GM19467 (cell line): ENCODE measurements around the gene AIFM3.
A peak's percentile ranks its signal among the peaks of the same experiment; 100 is the strongest.
"Not testable (repeated sequence)": the region's sequence is repeated elsewhere in the genome, so short reads cannot be mapped to it uniquely, and the experiment has no call there.

Experiments used
- ATAC-seq: cut with Tn5 transposase; IDR thresholded peaks from one replicate; pipeline ENCODE4 v1.9.1; 2021; ENCODE audit warnings: mild to moderate bottlenecking, moderate library complexity; ENCODE audit not compliant: unreplicated experiment

Gene AIFM3

GRCh38 chr22:21000207-21000986 lies 33.3 kb downstream of the AIFM3 start:
- no peak for ATAC-seq

DNA sequence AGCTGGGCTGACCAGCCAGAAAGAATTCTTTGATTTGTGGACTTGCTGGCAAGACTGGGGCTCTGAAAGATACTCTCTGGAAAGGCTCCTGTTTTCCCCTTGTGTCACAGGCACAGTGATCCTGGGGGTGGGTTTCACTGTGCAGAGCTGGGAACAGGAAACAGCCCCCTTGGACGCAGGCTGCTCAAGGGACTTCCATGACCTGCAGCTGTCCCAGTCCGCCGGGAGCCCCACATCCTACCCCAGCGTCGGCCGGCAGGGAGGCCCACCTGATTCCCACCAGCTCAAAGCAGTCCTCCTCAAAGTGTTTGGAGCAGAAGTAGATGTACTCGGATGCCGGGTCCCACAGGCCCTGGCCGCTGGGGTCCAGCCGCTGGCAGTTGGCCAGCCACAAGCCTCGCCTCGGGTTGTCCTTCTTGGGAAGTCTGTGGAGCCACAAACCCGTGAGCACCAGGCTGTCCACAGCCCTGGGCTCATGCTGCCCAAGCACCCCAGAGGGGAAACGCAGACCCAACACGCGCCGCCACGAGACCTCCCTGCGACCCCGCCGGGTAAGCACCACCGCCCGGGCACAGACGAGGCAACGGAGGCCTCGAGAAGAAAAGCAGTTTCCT lies 34.0 kb downstream of the AIFM3 start:
- ATAC-seq = peak; percentile 4

GRCh38 chr22:21001601-21002325 lies 34.7 kb downstream of the AIFM3 start, which contains the start of gene THAP7:
Gene THAP7, minus strand, starts transcription at chr22:21002118. Its CDS starts 207 bp downstream, at chr22:21001911.
- peak; percentile 77 for ATAC-seq

- no peak for ATAC-seq
Measured at GRCh38 chr22:21003782-21004181, 36.7 kb downstream of the AIFM3 start.

GRCh38 chr22:21009208-21009607 lies 42.2 kb downstream of the AIFM3 start:
- ATAC-seq = not testable (repeated sequence)

DNA sequence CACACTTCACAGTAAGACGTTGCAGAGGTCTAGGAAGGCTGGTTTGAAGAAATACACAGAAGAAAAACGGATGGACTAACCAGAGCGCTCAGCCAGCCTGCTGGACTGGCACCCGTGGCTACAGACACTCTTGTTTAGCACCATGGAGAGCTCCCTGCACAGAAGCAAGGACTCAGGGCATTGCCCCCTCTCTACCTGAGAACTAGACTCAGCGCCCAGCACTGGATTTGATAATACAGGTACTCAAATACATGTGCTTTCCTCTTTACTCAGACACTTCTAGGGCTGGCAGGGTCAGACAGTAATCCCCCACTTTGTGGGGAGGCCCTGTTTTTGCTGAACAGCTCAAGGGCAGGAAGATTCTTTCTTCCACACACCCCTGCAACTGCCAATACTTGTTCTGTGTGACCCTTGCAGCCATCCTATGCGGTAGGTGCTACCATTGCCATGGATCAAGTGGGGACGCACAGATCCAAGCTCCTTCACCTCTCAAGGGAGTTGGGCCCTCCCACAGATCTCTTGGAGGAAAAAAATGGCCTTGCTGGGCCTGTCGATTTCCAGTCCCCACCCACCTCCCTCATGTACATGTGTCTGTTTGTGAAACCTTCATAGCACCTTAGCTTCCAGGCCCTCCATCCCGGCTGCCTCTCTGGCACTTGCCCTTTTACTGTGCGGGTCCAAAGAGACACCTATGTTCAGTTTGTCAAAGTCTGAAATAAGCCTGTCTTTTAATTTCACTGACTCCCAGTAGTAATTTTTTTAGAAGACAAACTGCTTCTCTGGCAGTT lies 42.8 kb downstream of the AIFM3 start:
- no peak for ATAC-seq

GRCh38 chr22:21010426-21011113 lies 43.5 kb downstream of the AIFM3 start:
- ATAC-seq = no peak

DNA sequence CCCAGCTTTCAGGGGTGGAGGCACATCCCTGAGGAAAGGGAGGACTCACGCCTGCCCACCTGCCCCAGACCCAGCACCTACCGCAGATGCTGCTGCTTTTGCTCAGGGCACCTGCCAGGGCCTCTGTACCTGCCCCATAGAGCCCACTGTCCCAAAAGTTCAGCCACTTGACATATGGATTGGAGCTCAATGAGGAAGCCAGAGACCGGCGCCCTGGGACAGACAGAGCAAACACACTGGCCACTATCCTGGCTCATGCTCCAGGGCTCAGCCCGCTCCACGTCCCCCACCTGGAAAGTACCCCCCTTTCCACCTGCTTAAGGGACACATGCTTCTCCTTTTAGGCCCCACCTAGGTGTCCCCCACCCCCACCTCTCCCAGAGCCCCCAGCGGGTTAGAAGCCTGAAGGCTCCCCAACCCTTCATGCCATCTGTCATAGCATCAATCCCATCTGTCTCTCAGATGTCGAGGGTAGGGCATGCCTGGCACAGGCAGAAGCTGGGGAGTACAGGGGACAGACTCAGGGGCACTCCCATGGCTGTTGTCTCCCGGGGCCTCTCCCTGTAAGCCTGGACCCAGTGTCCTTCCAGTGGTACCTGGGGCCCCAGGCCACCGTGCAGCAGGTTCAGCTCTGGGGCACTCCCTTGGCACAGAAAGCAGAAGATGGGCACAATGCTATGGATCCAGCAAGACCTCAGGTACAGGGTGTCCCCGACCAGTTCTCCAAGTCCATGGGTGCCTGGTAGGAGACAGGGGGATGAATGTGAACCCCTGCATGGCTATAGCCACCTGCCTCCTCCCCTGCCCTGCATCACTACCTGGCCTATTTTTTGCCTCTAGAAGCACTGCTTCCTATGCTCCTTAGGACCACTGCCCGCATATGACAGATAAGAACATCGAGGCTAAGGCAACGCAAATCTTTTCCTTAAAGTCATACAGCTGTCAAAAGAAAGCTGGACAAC lies 45.7 kb downstream of the AIFM3 start:
- no peak for ATAC-seq

DNA sequence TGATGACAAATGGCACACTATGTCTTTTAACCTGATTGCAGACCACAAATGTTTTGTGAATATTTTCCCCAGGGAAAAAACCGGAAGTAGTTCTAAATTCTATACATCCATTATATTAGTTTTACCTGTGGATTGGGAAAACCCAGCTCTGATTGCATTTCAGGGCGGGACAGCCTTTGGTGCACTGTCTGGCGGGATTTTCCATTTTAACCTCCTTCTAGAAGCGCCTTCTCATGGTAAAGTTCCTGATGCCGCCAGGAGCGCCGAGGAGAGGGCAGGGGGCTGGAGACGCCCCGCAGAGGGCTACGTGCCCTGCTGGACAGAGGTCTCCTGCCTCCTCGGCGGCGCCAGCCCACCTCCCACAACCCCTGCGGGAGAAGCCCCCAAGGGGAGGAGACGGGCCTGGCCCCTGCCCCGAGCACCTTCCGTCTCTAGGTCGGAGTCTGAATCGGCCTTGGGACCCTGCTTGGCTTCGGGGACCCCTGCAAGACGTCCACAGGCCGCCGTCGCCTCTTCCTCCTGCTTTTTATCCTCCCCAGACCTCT lies 46.7 kb downstream of the AIFM3 start:
- no peak for ATAC-seq

DNA sequence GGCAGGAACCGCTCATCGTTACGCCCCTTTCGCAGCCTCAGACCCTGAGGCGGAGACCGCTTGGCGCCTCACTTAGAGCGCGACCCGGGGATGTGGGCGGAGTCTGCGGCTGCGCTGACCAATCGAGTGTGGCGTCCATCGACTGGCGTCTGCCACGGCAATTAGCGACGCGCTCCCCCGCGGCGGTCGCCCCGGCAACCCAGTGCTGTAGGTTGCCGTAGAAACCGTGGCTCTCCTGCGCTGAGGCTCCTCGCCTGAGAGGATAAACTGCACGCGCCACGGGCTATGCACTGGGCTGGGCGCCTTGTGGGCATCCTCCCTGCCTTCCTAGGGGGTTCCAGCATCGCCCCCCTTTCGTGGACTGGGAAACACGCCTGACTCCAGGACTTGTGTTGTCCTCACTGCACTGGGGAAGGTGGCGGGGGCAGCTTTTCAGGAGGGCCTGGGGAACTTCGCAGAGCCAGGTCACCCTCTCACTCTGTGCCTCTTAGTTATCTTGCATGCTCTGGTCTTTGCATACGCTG lies 47.2 kb downstream of the AIFM3 start:
- ATAC-seq = peak; percentile 78

- ATAC-seq = no peak
Measured at GRCh38 chr22:21014726-21015465, 47.8 kb downstream of the AIFM3 start, which contains the start of gene P2RX6. Gene P2RX6, plus strand, starts transcription at chr22:21015165. Its CDS starts 10 bp downstream, at chr22:21015175.

GRCh38 chr22:21015466-21016006 lies 48.5 kb downstream of the AIFM3 start:
- no peak for ATAC-seq

- no peak for ATAC-seq
Measured at GRCh38 chr22:21016644-21017420, 49.8 kb downstream of the AIFM3 start.

GRCh38 chr22:21018314-21018713 lies 51.3 kb downstream of the AIFM3 start:
- no peak for ATAC-seq

DNA sequence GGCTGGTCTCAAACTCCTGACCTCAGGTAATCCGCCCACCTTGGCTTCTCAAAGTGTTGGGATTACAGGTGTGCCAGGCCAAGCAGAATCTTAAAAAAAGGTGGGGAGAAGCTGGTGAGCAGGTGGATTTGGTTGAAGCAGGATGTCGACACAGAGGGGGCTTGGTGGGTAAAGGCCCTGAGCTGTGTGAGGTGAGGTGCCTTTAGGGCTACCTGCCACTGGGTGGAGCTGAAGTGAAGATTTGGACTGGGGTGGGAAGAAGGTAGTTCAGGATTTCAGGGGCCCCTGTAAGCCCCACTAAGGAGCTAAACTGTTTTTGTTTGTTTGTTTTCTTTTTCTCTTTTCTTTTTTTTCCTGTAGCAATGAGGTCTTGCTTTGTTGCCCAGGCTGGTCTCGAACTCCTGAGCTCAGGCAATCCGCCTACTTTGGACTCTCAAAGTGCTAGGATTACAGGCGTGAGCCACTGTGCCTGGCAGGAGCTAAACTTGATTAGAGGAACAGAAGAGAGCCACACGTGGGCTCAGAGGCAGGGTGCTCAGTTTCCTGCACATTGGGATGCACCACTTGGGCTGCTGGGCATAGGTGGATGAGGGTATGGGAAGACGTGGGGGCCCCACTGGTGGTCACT lies 53.9 kb downstream of the AIFM3 start:
- ATAC-seq = no peak

GRCh38 chr22:21022507-21022906 lies 55.5 kb downstream of the AIFM3 start:
- ATAC-seq = no peak
